Renal cortex interstitium (tissue), 11 donors: ENCODE measurements around the gene SNCB. TPM values are rescaled to one million over a fixed set of nuclear protein-coding genes. Genes with fewer than 3 reads are reported as not detected.

ENCODE experiments used
- DNase-seq, 11 donors: peaks; one replicate each; pipeline ENCODE4 v3.0.0-alpha.2; 2013; ENCODE audit warnings: low read depth in 9 of 11, low spot score in 4 of 11; ENCODE audit errors: extremely low read depth in 1 of 11
- polyA plus RNA-seq, 3 donors: library from polyadenylated mRNA; unstranded; fragments of 120-200 nt; gene quantifications; one replicate each; pipeline ENCODE4 v1.2.1, GENCODE V29; 2013; ENCODE audit not compliant: insufficient read length in 3 of 3

SNCB gene
- polyA plus RNA-seq, 3 donors: 0.42 TPM; not detected in 2

DNA sequence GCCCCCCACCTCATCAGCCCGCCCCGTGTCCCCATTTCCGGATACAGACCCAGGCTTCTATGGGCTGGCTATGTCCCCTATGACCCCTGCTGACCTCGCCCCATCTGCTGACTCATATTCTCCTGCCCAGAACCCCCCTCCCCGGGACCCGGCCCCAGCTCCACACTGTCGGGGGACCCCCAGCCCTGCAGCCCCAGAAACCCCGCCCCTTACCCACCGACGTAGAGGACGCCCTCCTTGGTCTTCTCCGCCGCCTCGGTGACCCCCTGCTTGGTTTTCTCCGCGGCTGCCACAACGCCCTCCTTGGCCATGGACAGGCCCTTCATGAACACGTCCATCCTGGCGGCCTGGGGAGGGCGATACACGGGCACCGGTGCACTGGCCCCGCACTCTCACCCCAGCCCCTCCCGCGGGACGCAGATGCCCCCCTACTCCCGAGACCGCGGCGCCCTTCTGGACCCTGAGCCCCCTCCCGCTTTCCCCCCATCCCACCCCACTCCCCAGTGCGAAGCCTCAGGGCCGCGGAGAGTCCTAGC lies 949 bp downstream of the SNCB start:
- no peak for DNase-seq

DNA sequence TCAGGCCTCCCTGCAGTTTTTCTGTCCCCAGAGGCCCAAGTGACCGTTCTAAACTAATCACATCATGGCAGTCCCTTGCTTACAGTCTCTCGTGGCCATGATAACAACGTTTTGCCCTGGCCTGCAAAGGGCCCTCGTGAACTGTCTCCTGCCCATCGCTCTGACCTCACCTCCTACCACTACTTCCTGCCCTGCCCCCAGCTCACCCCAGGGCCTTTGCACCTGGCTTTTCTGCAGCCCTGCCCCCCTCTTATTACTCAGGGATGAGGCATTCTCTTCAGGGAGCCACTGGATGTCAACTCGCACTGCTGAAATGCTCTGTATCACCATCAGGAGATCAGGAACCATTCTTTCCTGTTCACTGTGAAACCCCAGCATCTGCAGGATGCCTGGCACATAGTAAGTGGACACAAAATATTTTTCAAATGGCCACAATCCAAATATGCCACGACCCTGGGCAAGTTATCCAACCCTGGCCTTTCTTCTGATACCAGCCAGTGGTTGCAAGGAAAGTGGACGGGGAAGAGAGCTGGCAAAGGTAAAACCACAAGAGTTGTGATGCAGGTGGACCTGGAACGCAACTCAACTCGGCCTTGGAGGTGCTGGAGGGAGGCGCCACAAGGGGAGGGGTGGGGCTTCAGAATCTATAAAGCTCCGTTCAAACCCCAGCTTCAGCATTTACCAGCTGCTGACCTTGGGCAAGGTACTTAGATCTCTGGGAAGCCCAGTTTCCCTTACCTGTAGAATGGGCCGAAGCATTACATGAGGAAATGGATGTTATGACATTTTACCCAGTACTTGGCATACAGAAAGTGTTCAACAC lies 1.7 kb downstream of the SNCB start:
- no peak for DNase-seq

DNA sequence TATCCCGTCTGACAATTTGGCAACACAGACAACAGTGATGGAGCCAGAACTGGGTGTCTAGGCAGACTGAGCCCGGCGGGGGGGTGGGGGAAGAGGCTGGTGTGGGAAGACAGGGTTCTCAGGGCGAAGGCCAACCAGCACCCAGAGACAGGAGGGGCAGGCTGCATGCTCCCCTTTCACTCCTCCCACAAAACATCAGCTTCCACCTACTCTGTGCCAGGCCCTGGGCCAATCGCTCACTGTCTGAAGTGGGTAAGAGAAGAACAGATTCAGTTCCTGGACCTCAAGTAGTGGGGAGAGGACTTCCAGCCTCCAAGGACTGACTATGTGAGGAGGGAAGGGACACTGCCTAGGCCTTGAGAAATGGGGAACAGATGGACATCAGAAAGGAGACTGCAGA lies 2.8 kb downstream of the SNCB start:
- DNase-seq: no peak

DNA sequence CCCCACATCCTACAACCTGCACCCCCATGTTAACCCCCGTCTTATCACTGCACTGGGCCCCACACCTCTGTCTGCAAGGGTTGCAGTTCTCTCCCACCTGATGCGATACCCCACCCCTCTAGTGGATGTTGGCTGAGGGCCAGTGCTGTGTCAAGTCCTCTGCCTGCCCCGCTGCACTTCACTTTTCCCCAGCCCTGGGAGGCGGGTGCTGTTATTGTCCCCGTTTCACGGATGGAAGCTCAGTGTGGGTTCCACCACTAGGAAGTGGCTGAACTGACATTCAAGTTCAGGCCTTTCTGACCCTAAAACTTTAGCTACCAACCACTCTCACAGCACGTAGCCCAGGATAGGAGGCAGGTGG lies 3.5 kb downstream of the SNCB start:
- no peak for DNase-seq

DNA sequence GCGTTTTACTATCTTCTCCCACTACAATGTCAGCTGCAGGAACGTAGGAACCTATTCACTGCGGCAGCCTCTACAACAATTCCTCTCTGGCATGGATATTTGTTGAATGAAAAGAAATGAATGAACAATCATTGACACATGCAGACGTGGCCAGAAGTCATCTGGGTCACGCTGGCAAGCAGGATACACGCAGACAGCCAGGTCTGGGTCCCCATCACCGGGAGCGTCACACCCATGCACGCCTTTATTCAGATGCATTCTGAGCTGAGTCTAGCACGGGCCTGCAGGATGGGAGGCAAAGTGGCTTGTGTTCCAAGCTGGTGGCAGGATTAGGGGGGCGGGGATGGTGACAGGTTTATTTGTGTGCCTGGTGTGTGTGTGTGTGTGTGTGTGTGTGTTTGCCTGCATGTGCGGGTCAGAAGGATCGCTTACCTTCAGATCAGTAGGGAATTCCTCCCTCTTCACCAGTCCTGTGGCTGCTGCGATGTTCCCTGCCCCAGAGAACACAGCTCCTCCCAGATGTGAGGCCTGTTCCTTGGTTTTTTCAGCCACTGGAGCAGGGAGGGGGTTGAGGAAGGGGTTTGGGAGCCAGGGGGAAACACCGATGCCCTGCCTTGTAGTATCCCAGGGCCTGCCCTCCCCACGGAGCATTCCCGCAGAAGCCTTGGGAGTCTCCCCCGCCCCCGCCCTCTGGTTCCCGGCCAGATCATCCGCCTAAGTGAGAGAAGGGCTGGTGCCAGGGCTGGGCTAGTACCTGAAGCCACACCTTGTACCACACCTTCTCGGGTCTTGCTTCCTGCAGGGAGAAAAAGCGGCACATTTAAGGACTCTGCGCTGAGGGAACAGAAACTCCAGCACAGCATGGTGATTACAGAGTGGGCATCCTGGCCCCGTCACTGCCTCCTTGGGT lies 4.1 kb downstream of the SNCB start:
- no peak for DNase-seq

DNA sequence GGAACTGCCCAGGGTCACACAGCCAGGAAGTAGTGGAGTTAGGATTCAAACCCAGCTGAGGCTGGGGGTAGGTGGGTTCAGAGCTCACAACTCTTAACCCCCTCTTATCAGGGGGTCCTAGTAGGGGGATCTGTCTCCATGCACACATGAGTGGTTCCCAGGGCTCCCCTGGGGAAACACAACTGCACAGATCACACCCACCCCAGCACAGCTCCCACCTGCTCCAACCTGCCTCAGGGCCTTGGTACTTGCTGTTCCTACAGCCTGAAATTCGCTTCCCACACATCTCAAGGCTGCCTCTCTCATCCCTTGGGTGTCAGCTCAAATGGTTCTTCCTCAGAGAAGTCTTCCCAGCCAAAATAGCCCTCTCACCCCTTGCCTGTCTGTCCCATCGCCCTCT lies 4.8 kb downstream of the SNCB start:
- no peak for DNase-seq

DNA sequence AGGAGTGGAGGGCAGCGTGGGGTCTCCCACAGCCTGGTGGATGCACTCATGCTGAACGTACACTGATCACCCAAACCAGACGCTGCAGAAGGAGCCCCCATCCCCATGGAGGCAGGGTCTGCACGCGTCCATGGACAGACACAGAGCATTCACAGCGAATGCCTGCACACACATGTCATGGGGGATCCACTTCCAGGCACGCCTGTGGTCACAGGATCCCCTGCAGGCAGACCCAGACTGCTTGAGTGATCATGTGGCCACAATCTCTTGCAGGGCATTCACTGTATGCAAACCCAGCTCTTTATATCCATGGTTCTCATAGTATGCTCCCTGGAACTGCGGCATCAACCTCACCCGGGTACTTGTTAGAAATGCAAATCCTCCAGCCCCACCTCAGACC lies 5.4 kb downstream of the SNCB start:
- no peak for DNase-seq

DNA sequence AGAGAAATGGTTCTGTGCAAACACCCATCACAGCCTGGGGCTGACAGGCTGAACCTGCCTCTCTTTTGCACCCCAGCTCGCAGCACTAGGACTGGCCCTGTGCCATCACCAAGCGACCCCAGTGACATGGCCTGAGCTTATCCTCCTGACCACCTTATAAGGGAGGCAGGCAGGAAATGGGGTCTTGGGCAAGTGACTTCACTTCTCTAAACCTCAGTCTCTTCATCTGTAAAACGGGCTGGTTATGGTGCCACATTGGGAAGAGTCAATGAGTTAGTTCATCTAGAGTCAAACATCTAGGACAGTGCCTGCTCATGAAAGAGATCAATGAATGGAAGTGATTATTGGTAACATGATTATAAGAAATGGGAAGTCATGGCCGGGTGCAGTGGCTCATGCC lies 6.2 kb downstream of the SNCB start:
- DNase-seq: no peak

DNA sequence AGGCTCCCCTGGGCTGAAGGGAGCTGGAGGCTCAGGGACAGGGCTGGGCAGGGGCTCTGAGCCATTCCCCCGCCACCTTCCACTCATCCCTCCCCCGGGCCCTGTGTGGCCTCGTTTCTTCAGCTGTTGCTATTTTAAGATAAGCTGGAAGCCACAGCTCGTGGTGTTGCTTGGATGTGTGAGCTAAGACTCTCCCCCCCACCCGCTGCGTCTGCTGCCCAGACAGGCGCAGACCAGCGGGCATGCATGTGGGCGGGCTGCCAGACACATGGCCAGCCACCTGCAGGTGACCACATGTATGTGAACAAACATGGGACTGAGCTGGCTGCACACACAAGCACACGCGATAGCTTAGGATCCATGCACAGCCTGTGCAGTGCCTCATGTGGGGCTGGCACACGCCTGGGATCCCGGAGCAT lies 8.7 kb downstream of the SNCB start:
- DNase-seq: no peak

DNA sequence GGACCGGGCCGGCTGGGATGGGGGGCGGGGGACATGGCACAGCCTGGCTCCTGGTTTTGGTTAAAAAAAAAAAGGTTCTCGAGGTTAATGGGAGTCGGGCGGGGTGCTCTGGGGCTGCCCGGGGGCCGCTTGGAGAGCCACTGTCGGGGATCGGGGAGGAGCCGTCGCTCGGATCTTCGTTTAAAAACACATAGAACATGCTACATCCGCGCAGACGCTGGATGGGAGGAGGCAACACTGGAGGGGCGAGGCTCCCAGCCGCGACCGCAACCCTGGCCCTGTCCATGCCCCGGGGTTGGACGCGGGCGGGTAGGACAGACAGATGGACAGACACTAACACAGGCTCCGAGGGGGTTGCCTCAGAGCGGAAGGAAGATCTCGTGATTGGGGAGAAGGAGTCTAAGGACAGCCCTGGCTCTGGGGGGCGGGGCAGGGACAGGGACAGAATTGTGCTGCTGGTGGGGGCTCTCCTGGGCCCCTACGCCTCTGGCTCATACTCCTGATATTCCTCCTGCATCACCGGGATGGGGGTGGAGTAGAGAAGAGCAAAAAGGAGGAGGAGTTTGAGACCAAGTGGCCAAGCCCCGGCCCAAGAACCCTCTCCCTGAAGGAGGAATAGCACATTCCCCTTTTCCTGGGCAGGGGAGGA lies 9.9 kb downstream of the SNCB start:
- DNase-seq: no peak

DNA sequence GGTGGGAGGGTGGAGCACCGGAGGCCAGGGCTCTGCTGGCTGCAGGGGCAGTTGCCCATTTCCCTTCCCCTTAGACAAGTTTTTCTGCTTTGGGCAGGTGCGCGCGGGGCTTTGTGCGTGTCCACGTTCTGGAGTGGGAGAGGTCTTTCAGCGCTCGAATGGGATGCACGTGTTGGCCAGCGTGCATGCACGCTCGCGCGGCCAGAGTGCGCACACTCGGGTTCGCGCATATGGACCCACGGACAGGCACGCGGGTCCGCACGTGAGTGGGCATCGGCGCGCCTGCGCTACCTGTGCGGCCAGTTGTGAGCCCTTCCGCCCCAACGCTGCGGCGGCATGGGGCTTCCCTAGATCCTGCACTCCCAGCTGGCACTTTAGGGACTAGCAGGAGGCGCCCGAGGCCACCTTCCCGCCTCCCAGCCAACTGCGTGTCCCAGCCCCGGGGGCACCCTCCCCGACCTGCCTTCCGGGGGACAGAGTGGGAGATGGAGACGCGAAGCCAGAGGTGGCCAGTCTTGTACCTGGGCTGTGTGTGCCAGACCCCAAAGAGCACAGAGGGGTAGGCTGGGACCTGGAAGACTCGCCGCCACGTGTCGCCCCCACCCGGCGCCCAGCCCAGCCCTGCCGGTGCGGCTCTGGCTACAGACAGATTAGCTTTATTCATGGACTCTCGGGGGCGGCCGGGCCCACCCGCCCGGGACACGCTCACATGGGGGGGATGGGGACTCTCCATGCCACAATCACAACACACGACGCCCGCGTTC lies 10.6 kb downstream of the SNCB start:
- no peak for DNase-seq

DNA sequence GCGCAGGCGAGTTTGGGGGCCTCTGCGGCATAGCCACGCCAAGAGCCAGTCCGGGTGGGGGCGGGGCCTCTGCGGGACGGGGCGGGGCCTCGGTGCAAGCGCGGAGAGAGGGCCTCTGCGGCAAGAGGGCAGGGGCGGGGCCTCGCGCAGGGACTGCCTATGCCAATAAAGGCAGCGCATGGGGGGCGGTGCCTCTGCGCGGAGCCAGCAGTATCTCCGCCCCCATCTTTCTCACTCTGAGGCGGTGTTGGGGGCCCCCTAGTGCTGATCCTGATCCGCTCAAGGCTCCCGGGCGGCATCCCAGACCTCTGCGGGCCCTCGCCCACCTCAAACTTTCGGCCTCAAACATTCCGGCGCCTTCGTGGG lies 11.1 kb downstream of the SNCB start:
- peak in 7 of 11 donors; percentile 54 to 77 (median 64) for DNase-seq

DNA sequence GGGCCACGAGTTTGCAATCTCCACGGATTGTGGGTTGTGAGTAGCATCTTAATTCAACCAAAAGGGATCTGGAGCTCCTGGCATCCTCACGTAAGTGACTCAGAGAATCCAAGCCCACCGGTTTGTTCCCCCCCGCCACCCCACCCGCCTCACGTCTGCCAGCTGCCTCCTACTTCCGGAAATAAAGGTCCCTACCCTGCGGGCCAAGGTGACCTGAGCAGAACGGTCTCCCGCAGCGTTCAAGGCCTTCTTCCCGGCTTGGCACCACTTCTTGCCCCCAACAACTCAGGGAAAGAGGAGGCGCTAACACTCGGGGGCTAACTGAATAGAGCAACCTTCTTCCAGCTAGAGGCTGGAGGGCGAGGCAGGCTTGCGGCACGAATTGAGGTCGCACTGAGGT lies 11.6 kb downstream of the SNCB start:
- no peak for DNase-seq

DNA sequence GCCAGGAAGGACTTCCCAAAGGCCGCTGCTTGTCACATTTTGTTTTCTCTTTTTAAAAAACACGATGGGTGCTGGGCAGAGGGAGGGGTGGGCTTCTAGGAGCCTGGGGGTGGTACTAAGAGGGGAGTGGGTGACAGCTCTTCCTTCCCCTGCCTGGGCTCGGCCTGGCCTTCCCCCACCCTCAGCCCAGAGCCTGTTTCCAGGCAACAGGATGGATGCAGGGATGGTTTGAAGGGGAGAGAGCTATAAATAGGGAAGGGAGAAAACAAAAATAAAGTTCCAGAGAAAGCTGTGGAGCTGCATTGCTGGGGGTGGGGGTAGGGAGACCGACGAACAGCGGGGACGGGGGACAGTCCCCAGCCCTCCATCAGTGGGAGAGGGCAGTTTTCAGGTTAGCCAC lies 13.8 kb downstream of the SNCB start:
- no peak for DNase-seq

DNA sequence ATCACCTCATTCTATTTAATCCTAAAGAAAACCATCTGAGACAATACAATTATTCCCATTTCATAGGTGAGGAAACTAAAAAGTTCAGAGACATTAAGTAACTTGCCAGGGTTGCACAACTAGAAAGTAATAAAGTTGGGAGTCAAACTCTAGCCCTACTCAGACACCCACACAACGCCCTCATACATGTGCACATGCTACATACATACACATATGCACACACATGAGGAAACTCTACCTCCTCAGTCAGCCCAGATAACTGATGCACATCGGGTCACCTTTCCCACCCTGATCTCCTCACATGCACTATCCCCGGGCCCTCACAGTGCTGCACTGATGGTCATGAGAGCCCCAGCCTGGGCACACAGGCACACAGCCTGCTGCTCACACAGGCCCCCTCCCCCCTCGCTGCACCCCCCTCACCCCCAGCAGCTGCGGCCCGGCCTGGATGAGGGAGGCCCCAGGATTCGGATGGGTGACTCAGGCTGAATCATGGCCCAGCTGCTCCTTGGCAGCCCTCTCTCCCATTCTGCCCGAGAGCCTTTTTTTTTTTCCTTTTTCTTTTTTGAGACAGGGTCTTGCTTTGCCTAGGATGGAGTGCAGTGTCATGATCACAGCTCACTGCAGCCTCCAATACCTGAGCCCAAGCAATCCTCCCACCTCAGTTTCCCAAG lies 15.4 kb downstream of the SNCB start:
- DNase-seq: no peak

DNA sequence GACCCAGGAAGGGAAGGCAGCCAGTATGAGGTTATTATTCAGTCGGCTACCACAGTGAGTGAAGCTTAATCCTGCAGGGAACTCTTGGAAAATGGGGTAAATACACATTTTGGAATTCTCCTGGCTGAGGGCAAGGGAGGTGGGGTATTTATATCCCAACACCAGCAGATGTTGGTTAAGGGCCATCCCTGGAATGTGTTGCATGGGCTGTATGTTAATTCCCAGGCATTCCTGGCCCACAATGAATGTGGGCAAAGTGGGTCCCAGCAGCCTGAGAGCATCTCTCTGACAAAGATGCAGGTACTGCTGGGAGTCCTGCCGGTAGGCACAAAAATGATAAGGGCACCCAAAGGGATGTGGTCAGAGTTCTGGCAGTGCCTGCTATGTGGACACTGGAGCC lies 17.5 kb downstream of the SNCB start:
- no peak for DNase-seq

DNA sequence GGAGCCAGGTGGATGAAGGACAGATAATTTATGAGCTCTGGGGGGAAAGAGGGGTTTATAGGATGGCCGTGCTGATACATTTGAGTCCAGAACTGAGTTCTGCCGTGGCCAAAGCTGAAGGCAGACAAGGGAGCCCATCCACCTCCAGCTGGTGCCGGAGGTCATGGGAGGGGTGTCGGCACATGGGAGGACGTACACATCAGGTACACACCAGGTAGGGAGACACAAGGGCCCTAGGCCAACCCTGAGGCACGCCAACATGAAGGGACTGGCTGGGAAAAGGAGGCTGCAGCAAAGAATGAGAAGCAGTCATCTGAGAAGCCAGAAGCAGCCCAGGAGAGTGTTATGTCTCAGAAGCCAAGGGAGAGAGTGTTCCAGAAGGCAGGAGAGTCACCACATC lies 18.3 kb downstream of the SNCB start:
- DNase-seq: no peak

DNA sequence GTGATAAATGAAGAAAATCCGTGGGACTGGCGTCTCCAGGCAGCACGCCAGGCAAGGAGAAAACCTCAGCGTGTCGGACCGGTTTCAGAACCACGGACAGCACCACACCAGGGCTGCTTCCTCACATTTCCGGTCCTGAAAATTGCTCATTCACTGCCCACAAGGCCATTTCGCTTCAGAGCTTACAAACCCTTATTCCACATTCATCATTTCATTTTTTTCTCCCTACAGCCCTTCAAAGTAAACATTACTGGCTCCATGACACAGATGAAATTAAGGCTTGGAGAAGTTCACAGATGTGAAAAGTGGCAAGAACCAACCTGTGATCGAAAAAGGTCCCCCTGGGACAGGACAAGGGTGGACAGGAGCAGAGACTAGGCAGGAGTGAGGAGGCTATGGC lies 18.9 kb downstream of the SNCB start:
- peak in 8 of 11 donors; percentile 76 to 84 (median 79) for DNase-seq

DNA sequence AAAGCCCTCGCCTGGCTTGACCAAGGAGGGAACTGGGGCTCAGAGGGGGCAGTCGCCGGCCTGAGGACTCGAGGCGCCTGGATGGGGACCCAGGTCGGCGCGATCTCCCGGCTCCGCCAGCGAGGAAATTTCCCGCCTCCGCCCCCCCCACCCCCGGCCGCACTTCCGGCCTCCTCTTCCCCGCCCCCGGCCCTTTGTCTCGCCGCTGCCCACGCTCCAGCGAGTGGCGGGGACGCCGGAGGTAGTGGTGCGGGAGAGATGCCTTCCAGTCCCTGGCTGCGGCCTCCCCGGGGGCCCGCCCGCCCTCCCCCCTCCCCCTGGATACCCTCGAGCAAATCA lies 19.9 kb downstream of the SNCB start:
- no peak for DNase-seq
